Erythroblast (primary cell): ENCODE results near the gene NAALAD2.
"Not testable (repeated sequence)": the region's sequence is repeated elsewhere in the genome, so short reads cannot be mapped to it uniquely, and the experiment has no call there.

ENCODE experiments used
- DNase-seq, 2 experiments: peaks; one replicate each; lab custom pipeline; 2025; lab: John Stamatoyannopoulos, UW
- GATA1 ChIP-seq: IDR thresholded peaks from 2 replicates; pipeline ENCODE4 v1.6.1; 2011; ENCODE audit warnings: low read depth, mild to moderate bottlenecking, control low read depth, low read length, moderate library complexity
- POLR2A ChIP-seq: IDR thresholded peaks from 2 replicates; pipeline ENCODE4 v1.6.1; 2011; ENCODE audit warnings: mild to moderate bottlenecking, low read length

NAALAD2 gene

DNA sequence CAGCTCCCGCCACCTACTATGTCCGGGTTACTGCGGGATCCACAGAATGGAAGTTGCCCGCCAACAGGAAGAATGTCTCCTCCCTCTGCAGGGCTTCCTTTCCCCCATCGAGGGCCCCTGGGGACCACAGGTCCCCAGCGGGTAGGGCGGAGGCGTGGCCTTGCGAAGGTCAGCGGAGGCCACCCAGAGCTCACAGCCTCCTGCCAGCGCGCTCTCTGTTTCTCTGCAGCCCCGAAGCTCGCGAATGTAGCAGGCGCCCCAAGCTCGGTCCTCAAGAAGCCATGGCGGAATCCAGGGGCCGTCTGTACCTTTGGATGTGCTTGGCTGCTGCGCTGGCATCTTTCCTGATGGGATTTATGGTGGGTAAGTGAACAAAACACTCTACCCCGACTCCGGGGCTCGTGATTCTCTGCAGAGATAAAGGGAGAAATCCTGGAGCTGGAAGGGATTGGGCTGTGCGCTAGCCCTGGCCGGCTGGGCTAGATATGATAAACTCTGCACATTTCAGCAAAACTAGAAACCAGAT, at the start of gene NAALAD2:
Gene NAALAD2, plus strand, starts transcription at position 186 of the 526 bp plus-strand sequence. Its CDS starts 96 bp downstream, at position 282.
- no peak for TF ChIP-seq POLR2A
- no peak for TF ChIP-seq GATA1
- DNase-seq: peak; percentile 2 to 18

DNA sequence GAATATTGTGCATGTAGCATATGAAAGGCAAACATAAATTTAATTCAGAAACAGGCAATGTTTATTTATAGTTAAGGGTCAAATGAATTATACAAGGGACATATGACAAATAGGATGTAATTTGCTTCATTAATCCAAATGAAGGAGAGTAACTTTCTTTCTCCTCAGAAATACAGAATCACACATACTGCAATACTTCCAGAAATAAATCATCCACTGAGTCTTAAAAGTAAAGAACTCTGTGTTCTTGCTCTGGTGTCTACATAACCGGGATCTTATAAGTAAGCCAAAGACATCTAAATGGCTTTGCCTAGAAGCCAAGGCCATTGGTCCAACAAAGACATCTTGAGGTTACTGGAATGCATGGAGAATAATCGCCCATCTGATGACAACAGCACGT, 48.8 kb upstream of the NAALAD2 start, which contains the start of gene UBTFL1:
Gene UBTFL1, plus strand, starts transcription at position 301 of the 400 bp plus-strand sequence. Its CDS starts 0 bp downstream, at position 301.
- DNase-seq: not testable (repeated sequence)

DNA sequence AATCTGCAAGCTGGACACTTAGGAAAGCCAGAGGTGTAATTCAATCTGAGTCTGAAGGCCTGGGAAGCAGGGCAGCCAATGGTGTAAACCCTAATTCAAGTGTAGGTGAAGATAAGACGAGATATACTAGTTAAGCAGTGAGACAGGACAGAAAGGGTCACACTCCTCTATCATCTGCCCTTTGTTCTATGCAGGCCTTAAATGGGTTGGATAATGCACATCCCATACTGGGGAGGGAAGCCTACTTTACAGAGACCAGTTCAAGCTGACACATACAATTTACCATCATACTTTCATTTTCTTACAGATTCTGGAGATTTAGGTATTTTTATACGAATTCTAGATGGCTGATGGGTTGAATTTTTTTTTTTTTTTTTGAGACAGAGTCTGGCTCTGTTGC, 45.7 kb upstream of the NAALAD2 start:
- DNase-seq: not testable (repeated sequence)

DNA sequence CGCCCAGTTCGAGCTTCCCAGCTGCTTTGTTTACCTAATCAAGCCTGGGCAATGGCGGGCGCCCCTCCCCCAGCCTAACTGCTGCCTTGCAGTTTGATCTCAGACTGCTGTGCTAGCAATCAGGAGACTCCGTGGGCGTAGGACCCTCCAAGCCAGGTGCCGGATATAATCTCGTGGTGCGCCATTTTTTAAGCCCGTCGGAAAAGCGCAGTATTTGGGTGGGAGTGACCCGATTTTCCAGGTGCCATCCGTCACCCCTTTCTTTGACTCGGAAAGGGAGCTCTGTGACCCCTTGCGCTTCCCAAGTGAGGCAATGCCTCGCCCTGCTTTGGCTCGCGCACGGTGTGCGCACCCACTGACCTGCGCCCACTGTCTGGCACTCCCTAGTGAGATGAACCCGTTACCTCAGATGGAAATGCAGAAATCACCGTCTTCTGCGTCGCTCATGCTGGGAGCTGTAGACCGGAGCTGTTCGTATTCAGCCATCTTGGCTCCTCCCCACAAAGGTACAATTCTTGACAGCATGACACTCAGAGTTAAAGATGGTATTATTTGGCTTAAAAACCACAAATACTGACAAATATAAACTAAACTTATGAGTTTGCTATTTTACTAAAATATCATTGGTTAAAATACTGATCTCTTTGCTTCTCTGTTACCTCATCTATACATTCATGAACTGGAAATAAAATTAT, 39.1 kb upstream of the NAALAD2 start:
- DNase-seq: not testable (repeated sequence)

DNA sequence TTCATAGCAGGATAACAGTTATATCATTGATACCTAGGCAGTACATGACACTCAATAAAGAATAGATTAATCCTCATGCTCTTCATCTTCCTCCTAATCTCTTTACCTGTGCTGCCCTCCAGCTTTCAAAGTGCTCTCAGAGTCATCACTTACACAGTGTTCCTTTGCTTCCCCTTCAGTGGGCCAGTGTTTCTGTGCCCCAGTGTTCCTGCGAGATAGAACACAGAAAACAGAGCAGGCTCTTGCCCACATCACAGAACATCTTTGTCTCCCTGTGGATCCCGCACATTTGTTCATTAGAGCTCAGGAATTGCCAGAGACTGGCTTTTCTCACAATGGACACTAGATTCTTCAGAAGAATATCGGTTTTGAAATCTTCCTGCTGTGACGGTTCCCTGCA, 36.2 kb upstream of the NAALAD2 start:
- DNase-seq: not testable (repeated sequence)

DNA sequence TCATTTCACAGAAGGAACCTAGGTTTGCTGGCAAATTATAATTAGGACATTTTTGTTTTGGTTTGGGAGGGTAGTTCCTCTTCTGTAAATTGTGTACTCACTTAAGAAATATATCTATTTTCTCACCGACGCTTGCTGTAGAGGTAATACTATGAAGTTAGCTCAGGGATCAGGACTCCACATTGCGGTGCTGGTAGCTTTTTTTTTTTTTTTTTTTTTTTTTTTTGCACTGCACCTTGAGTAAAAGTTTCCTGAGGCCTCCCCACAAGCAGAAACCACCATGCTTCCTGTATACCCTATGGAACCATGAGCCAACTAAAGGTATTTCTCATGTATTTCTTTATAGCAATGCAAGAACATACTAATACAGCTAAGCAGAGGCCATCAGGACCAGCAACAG, 34.0 kb upstream of the NAALAD2 start:
- TF ChIP-seq POLR2A (no peak), GATA1 (no peak)
- no peak for DNase-seq

DNA sequence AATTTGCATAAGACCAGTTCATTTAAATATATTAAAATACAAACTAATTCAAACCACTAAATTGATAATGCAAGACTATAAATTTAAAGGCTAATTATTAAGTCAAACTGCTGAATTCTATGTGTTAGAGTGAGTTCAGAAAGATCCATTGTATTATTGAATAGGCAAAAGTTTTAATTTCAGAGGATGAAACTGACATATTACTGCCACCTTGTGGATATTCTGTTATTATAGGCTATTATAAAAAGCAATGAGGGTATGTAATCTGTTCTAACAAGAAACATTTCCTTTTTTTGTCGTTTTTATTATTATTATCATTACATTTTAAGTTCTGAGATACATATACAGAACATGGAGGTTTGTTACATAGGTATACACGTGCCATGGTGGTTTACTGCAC, 20.9 kb upstream of the NAALAD2 start:
- TF ChIP-seq POLR2A (no peak), GATA1 (no peak)

DNA sequence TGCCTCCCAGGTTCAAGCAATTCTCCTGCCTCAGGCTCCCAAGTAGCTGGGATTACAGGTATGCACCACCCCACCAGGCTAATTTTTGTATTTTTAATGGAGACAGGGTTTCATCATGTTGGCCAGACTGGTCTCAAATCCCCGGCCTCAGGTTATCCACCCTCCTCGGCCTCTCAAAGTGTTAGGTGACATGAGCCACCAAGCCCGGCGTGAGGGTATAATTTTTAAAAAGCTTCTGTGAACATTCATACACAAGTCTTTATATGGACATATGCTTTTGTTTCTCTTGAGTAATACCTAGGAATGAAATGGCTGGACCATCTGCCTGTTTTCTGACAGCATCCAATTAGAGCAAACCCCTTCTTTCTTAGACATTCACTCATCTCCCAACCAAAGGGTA, 14.3 kb upstream of the NAALAD2 start:
- TF ChIP-seq POLR2A (no peak), GATA1 (no peak)
- DNase-seq: no peak

More for the DNA sequence above, 20.9 kb upstream of the NAALAD2 start:
- DNase-seq: peak in 1 of 2 experiments; percentile 1

DNA sequence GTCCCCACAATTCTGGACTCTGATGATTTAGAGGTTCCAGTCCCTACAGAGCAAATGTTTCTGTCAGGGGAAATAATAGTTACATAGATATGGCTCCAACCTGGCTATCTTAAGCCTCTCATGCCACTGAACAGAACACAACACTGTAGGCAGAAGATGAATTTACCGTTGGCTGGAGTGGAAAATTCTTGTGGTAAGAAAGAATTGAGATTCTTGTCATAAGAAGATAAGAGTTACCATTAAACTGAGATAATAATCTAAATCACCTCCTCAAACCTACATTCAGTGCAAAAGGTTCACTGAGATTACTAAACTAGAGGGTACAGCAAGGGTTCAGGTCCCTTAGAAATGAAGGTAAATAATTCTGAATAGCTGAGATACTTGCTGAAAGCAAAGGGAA, 10.1 kb upstream of the NAALAD2 start:
- DNase-seq: no peak
- TF ChIP-seq GATA1 (no peak), POLR2A (no peak)

DNA sequence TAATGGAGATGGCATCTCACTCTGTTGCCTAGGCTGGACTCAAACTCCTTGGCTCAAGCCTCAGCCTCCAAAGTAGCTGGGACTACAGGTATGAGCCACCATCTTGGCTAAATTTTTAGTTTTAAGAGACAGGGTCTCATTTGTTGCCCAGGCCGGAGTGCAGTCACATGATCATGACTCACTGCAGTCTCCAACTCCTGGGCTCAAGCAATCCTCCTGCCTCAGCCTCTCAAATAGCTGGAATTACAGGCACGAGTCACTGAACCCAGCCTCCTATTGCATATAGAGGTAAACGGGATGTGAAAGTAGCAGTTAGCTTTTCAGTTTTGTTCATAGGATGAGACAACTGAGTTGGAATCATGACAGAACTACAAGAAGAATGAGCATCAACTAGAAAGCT, 9.5 kb upstream of the NAALAD2 start:
- DNase-seq: no peak
- TF ChIP-seq POLR2A: no peak
- no peak for TF ChIP-seq GATA1

DNA sequence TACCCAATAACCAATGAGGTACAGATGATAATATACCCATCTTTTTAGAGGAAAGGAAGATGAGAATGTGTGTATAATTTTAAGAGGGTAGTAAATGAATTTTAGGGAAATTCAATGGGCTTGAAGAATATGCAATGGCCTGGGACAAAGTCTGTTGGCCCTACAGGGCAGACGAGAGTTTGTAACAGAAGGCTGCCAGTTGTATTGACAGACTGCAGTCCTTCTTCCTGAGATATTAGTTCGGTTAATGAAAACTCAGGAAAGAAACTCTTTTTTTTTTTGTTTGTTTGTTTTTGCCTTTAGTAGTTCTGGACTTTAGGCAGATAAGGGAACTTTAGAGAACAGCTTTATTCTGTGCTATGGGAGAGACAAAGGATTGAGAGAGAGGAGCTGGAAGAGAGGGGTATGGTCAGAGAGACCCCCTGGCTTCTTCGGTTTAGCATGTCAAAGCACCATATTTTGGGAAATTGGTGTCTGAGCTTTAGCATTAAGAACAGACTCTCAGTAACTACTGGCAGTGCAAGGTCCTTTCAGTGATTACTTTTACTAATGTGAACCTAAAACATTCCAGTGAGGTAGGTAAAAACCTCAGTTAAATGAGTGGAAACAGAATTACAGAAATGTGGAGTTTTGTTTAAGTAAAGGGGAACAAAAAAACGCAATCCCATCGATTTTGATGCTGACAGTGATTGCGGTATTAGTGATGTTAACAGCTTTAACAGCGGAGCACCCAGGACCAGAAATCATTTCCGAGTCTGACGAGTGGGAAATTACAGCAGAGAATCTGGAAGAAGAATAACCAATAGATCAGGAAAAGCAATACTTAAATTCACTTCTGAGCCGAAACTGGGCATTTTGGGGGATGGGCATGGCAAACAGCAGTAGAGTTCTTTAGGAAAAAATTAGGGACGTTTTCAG, 644 bp upstream of the NAALAD2 start:
- TF ChIP-seq GATA1 (no peak), POLR2A (no peak)
- DNase-seq: no peak

DNA sequence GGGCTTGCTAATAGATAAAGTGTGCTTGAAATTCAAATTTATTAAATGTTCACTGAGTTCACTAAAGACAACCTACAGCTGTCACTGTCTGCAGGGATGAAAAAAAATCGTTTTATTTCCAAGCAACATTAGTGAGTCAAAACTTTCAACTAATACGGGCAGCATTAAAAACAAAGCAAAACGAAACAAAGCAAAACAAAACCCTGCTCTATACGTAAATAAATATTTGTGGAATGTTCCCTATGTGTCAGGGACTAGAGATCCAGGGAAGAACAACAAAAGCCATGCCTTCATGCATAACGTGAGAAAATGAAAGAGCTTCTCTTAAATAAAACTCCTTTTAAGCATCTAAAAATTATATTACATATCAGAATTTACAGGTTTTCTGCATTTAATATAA, 553 bp downstream of the NAALAD2 start:
- no peak for TF ChIP-seq POLR2A
- no peak for TF ChIP-seq GATA1
- no peak for DNase-seq

DNA sequence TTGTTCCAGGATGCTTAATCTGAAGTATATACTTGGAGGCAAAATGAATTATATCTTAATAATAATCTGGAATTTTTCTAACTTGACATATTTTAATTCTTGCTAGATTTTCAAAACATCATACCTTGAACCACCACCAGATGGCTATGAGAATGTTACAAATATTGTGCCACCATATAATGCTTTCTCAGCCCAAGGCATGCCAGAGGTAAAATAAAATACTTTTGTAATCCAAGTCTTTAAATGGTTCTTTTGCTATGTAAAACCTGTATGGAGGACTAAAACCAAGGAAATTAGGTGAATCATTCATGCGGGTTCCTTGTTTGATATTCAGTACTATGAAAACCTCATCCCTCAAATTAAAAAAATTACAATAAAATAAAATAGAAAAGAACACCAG, 14.4 kb downstream of the NAALAD2 start:
- DNase-seq: no peak
- TF ChIP-seq POLR2A (no peak), GATA1 (no peak)

DNA sequence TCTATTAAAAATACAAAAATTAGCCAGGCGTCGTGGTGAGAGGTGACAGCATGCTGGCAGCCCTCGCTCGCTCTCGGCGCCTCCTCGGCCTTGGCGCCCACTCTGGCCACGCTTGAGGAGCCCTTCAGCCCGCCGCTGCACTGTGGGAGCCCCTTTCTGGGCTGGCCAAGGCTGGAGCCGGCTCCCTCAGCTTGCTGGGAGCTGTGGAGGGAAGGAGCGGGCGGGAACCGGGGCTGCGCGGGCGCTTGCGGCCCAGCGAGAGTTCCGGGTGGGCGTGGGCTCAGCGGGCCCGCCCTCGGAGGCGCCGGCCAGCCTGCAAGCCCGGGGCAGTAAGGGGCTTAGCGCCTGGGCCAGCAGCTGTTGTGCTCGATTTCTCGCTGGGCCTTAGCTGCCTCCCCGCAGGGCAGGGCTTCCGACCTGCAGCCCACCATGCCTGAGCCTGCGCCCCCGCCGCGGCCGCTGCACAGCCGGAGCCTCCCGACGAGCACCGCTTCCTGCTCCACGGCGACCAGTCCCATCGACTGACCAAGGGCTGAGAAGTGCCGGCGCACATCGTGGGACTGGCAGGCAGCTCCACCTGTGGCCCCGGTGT, 32.6 kb downstream of the NAALAD2 start:
- not testable (repeated sequence) for DNase-seq

DNA sequence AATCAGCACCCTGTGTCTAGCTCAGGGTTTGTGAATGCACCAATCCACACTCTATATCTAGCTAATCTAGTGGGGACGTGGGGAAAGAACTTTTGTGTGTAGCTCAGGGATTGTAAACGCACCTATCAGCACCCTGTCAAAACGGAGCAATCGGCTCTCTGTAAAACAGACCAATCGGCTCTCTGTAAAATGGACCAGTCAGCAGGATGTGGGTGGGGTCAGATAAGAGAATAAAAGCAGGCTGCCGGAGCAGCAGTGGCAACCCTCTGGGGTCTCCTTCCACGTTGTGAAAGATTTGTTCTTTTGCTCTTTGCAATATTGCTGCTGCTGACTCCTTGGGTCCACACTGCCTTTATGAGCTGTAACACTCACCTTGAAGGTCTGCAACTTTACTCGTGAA, 33.2 kb downstream of the NAALAD2 start:
- not testable (repeated sequence) for DNase-seq
